HEK293 (cell line): Measurements from ENCODE around the gene ADAMTS8.

Experiments used
- CTCF ChIA-PET: fragments of 350-600 bp; formaldehyde crosslinking; extraction: SDS; loops from one replicate; lab custom pipeline; 2021; ENCODE audit warnings: antibody characterized with exemption; lab: Yijun Ruan, JAX
- POLR2A ChIA-PET: fragments of 300-600 bp; formaldehyde crosslinking; extraction: SDS; loops from one replicate; lab custom pipeline; 2020; ENCODE audit warnings: antibody characterized with exemption, inconsistent platforms; lab: Yijun Ruan, JAX
- H3K27ac ChIP-seq: fragments of 200-500 bp; sonication (Bioruptor generic); 2 replicates; pipeline ENCODE4 v1.5.1; 2014; ENCODE audit warnings: low read depth, low read length, control low read depth, inconsistent platforms; ENCODE audit errors: extremely low read depth
- H3K36me3 ChIP-seq, 2 experiments: fragments of 200-500 bp in 1 of 2; sonication (Bioruptor generic) in 1 of 2; 1 replicate in 1 of 2; 2 replicates in 1 of 2; pipeline ENCODE4 v1.5.1; 2014 to 2017; ENCODE audit warnings: inconsistent platforms in 2 of 2, low read length in 2 of 2; ENCODE audit not compliant: control insufficient read depth in 2 of 2, insufficient read depth in 1 of 2
- H3K4me1 ChIP-seq: fragments of 200-500 bp; sonication (Bioruptor generic); 2 replicates; pipeline ENCODE4 v1.5.1; 2014; ENCODE audit warnings: mild to moderate bottlenecking, low read length, inconsistent platforms; ENCODE audit not compliant: control insufficient read depth, insufficient read depth
- H3K4me3 ChIP-seq: 2 replicates; pipeline ENCODE4 v1.5.1; 2011; ENCODE audit warnings: low read depth, mild to moderate bottlenecking, control low read depth, low read length, moderate library complexity
- H3K9me3 ChIP-seq: fragments of 200-500 bp; sonication (Bioruptor generic); 2 replicates; pipeline ENCODE4 v1.5.1; 2014; ENCODE audit warnings: low read depth, low read length, inconsistent platforms; ENCODE audit not compliant: control insufficient read depth, insufficient read depth
- EGR2 ChIP-seq: fragments of 450-650 bp; formaldehyde crosslinking; IDR thresholded peaks from 2 replicates; pipeline ENCODE4 v1.5.1; 2016; ENCODE audit warnings: low read depth, missing biosample characterization, missing genetic modification characterization
- GFI1B ChIP-seq: fragments of 450-650 bp; formaldehyde crosslinking; IDR thresholded peaks from 2 replicates; pipeline ENCODE4 v1.5.1; 2016; ENCODE audit warnings: missing biosample characterization, missing genetic modification characterization
- GLI2 ChIP-seq: fragments of 450-650 bp; formaldehyde crosslinking; IDR thresholded peaks from 2 replicates; pipeline ENCODE4; 2017; ENCODE audit warnings: missing biosample characterization, missing genetic modification characterization, low read depth, borderline replicate concordance
- HOXA7 ChIP-seq: sonication (generic); formaldehyde crosslinking; IDR thresholded peaks from 2 replicates; pipeline ENCODE4 v1.8.1; 2022; ENCODE audit warnings: missing genetic modification reagents, borderline replicate concordance
- HOXC10 ChIP-seq: sonication (generic); formaldehyde crosslinking; IDR thresholded peaks from 2 replicates; pipeline ENCODE4 v1.8.1; 2023; ENCODE audit warnings: mild to moderate bottlenecking, missing genetic modification reagents
- INSM2 ChIP-seq: fragments of 450-650 bp; formaldehyde crosslinking; IDR thresholded peaks from 2 replicates; pipeline ENCODE4 v1.5.1; 2016; ENCODE audit warnings: missing biosample characterization, missing genetic modification characterization
- KLF17 ChIP-seq: fragments of 450-650 bp; formaldehyde crosslinking; IDR thresholded peaks from 2 replicates; pipeline ENCODE4 v1.5.1; 2016; ENCODE audit warnings: missing biosample characterization, missing genetic modification characterization
- PRDM1 ChIP-seq: fragments of 450-650 bp; formaldehyde crosslinking; IDR thresholded peaks from 2 replicates; pipeline ENCODE4; 2016; ENCODE audit warnings: missing biosample characterization, missing genetic modification characterization
- PRDM10 ChIP-seq: fragments of 450-650 bp; formaldehyde crosslinking; IDR thresholded peaks from 2 replicates; pipeline ENCODE4 v1.5.1; 2016; ENCODE audit warnings: missing biosample characterization, missing genetic modification characterization
- REPIN1 ChIP-seq: fragments of 450-650 bp; formaldehyde crosslinking; IDR thresholded peaks from 2 replicates; pipeline ENCODE4 v1.5.1; 2017; ENCODE audit warnings: missing biosample characterization, missing genetic modification characterization, low read depth
- WT1 ChIP-seq: fragments of 450-650 bp; formaldehyde crosslinking; IDR thresholded peaks from 2 replicates; pipeline ENCODE4 v1.5.1; 2016; ENCODE audit warnings: missing biosample characterization, missing genetic modification characterization
- ZNF140 ChIP-seq: fragments of 450-650 bp; formaldehyde crosslinking; IDR thresholded peaks from 2 replicates; pipeline ENCODE4 v1.5.1; 2016; ENCODE audit warnings: missing biosample characterization, missing genetic modification characterization
- ZNF398 ChIP-seq: fragments of 450-650 bp; formaldehyde crosslinking; IDR thresholded peaks from 2 replicates; pipeline ENCODE4 v1.5.1; 2017; ENCODE audit warnings: missing biosample characterization, missing genetic modification characterization
- ZNF510 ChIP-seq: fragments of 450-650 bp; formaldehyde crosslinking; IDR thresholded peaks from 2 replicates; pipeline ENCODE4 v1.5.1; 2018; ENCODE audit warnings: mild to moderate bottlenecking, missing genetic modification characterization, missing biosample characterization; ENCODE audit not compliant: insufficient replicate concordance
- ZNF529 ChIP-seq: fragments of 450-650 bp; formaldehyde crosslinking; IDR thresholded peaks from 2 replicates; pipeline ENCODE4 v1.5.1; 2017; ENCODE audit warnings: missing genetic modification characterization, missing biosample characterization; ENCODE audit not compliant: insufficient replicate concordance
- ZNF530 ChIP-seq: fragments of 450-650 bp; formaldehyde crosslinking; IDR thresholded peaks from 2 replicates; pipeline ENCODE4 v1.5.1; 2016; ENCODE audit warnings: low read depth, missing biosample characterization, missing genetic modification characterization
- ZNF600 ChIP-seq: fragments of 450-650 bp; formaldehyde crosslinking; IDR thresholded peaks from 2 replicates; pipeline ENCODE4 v1.5.1; 2016; ENCODE audit warnings: missing biosample characterization, missing genetic modification characterization
- ZNF610 ChIP-seq: fragments of 450-650 bp; formaldehyde crosslinking; IDR thresholded peaks from 2 replicates; pipeline ENCODE4 v1.5.1; 2016; ENCODE audit warnings: missing biosample characterization, missing genetic modification characterization, borderline replicate concordance
- ZNF654 ChIP-seq: fragments of 450-650 bp; formaldehyde crosslinking; IDR thresholded peaks from 2 replicates; pipeline ENCODE4 v1.5.1; 2016; ENCODE audit warnings: low read depth, missing biosample characterization, missing genetic modification characterization

The ADAMTS8 gene

GRCh38 chr11:130436171-130436570 lies 7.8 kb upstream of the ADAMTS8 start:
- H3K4me3 ChIP-seq = no peak overlapping the region
- H3K27ac ChIP-seq = no peak overlapping the region
- CTCF ChIA-PET = interaction anchor here (0.6 to 11.6 kb wide), 6 partner anchors 8 to 427 kb away, joined by 3 to 408 read pairs (median 4); no protein-coding TSS in a partner anchor

GRCh38 chr11:130435671-130436070 lies 7.3 kb upstream of the ADAMTS8 start:
- ChIA-PET CTCF (interaction anchor here (0.6 to 11.6 kb wide), 34 partner anchors 9 to 483 kb away, joined by 3 to 408 read pairs (median 4); no protein-coding TSS in a partner anchor), POLR2A (interaction anchor here (0.6 kb wide), 1 partner anchor 427 kb away, joined by 3 read pairs; no protein-coding TSS in a partner anchor)
- no peak overlapping the region for H3K4me3 ChIP-seq
- H3K9me3 ChIP-seq = no peaks in the 10 kb centered on the region
- no peak for TF ChIP-seq ZNF654 (tag by site-specific recombination)
- TF ChIP-seq ZNF529 (tag by site-specific recombination) = no peak
- no peak for TF ChIP-seq REPIN1
- no peak for TF ChIP-seq EGR2 (tag by site-specific recombination)
- no peak for TF ChIP-seq INSM2 (tag by site-specific recombination)
- TF ChIP-seq ZNF140 = no peak
- TF ChIP-seq WT1 (tag by site-specific recombination) = no peak
- no peak for TF ChIP-seq ZNF510
- no peak overlapping the region for H3K27ac ChIP-seq
- H3K36me3 ChIP-seq = no peaks in the 10 kb centered on the region
- H3K4me1 ChIP-seq = no peaks in the 10 kb centered on the region

More at GRCh38 chr11:130436171-130436570, 7.8 kb upstream of the ADAMTS8 start:
- POLR2A ChIA-PET = no interaction called here
- H3K9me3 ChIP-seq = no peaks in the 10 kb centered on the region
- TF ChIP-seq HOXA7 (no peak), ZNF530 (tag by site-specific recombination) (no peak), ZNF610 (no peak), PRDM1 (no peak), PRDM10 (no peak), GFI1B (tag by site-specific recombination) (no peak), ZNF398 (no peak), HOXC10 (CRISPR knock-in tag) (no peak), ZNF600 (no peak), KLF17 (tag by site-specific recombination) (no peak), GLI2 (tag by site-specific recombination) (no peak)
- TF ChIP-seq, all 188 proteins: peak for 0
- no peaks in the 10 kb centered on the region for H3K4me1 ChIP-seq
- H3K36me3 ChIP-seq = no peaks in the 10 kb centered on the region
